NCI-H774 (cell line): ENCODE results near the gene CDK6.

Experiments
- DNase-seq: peaks from one replicate; lab custom pipeline; 2025; lab: John Stamatoyannopoulos, UW

The CDK6 gene

DNA sequence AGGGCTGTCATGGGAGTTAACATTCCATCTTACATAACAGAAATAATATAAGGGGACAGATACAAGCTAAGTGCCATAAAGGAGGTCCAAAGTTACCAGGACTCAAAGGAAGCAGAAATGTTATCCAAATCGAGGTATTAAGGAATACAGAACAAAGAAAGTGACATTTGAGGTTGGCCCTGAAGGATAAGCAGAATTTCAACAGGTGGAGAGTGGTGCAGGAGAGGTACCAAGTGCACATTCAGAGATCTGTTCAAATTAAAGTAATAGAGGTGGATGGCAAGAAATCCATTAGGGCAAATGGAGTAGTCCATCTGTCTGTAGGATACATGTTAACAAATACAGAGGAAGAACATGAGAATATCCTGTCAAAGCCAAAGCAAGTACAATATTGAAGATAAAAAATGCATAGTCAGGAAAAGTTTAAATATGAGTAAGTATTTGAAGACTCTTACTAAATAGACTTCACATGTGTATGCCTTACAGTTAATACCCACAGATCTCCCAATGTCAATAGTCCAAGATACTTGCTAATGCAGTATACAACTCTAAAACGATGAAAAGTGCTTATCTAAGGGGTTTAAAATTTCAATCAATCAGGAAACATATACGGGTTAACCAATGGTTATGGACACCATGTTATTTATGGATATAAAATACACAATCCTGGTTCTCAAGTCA lies 10.0 kb downstream of the CDK6 start:
- no peak for DNase-seq

DNA sequence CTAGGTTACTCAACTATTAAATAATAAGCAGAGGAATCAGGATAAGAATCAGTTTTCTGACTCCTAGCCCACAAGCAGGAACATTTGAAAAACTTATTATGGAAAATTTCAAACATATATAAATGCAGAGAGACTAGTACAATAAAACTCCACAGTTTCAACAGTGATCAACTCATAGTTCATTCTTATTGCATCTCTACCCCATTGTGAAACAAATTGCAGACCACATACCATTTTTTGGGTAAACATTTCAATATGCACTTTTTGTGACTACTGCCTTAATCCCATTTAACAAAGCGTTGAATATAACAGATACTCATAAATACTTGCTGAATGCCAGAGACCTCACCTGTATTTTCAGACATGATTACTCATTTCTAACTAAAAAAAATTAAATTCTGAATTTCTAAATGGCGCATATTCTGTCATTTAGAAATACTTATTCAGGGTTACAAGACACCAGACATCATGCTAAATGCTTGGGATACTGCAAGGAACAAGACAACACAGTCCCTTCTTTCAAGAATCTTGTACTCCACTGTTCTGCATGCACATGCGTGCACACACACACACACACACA lies 11.4 kb downstream of the CDK6 start:
- no peak for DNase-seq

DNA sequence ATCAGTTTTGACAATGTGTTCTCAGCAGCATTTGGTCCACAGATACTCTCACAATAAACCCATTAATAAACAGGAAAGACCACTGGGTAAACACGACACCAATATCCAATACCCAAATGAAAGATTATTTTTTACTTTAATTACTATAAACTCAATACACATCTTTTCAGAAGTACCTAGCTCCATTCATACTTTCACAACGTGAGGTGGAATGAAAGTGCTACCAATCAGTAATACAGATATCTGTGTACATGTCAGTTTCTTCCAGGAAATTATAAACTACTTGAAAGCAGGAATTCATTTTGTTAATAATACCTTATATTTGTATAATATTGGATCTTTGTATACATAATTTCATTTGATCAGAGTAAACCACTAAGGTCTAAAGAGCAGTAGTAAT lies 11.9 kb downstream of the CDK6 start:
- no peak for DNase-seq

DNA sequence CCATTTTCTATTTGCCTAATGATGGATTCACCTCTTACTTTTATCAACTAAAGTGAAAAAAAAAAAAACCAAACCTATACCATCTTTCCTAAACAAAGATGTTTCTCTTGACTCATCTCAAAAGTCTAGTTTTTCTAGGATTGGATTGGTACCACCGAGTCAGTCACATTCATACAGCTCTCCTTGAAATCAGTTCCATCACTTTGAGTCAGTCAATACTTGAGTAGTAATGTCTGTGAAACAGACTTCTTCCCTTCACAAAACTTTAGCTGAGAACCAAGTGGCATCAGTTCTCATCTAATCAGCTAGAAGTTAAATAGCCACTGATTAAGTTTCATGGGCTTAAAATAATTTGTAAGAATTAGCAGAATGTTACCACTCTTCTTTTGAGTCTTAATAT lies 13.3 kb downstream of the CDK6 start:
- no peak for DNase-seq

DNA sequence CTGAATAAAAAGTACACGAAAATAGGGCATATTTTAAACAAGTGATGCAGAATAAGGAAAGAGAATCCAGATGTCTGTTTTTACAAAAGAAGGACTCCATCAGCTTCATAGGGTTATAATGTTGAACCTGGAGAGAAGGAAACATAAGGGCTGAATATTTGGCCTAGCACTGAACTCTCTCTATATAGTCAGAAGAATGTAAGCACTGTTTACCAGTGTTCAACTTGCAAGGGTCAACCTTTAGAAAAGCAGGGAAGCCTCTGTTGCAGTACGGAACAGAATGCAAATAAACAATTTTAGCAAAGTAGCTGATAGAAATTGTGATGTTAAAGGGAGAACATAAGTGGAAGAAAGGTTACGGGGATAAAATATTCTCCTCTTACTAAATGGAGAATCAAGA lies 16.2 kb downstream of the CDK6 start:
- no peak for DNase-seq

DNA sequence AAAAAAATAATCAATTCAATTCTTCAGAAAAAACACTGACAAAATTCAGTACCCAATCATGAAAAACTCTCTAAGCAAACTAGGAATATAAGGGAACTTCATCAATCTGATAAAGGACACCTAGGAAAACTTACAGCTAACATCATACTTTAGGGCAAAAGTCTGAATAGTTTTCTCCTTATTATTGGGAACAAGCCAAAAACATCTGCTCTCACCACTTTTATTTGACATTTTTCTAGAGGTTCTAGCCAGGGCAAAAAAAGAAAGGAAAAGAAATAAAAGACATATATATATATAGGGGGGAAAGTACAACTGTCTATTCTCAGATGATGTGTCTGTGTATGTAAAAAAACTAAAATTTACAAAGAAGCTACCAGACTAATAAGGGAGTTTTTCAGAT lies 19.0 kb downstream of the CDK6 start:
- DNase-seq, result no peak

DNA sequence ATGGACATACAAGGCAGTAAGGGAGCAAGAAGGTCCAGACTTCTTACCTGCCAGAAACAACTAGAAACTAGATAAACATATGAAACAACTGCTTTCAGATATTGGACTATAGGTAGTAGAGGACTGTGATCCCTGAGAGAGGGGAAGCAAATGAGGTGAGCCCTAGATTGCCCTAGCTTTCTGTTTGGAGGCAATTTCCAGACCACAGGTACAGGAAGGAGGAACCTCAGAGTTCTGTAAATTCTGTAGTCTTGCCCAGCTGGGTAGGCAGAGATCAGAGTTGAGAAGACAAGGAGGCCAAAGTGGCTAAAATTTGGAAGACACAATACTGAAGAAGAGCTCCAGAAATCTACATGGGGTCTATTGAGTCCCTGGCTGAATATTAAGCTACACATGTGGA lies 21.0 kb downstream of the CDK6 start:
- DNase-seq, result no peak

DNA sequence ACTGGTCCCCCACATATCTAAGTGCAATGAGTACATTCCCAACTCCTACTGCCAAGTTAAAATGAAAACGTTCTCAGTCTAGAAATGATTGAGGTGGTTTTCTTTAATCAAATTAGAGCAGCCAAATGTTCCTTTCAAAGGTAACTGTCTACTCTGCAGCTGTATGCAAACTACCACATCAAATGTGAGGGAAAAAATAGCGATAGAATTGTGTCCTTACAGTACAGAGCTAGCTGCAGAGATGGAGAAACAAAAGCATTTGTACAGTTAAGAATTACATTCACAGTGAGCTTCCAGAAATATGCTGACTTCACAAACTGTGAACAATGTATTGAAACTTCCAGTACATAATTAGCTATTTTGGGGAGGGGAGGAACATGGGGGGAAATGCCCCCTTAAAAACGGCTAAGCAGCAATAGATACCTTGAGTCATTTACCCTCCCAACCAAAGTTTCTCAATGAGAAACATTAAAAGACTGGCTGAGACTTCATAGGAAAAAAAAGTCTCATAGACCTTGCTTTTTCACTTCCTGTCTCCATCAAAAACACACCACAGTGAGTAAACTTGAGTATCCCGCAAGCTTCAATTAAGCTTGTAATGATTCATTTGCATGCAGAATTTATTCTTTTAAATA lies 22.9 kb downstream of the CDK6 start:
- no peak for DNase-seq

DNA sequence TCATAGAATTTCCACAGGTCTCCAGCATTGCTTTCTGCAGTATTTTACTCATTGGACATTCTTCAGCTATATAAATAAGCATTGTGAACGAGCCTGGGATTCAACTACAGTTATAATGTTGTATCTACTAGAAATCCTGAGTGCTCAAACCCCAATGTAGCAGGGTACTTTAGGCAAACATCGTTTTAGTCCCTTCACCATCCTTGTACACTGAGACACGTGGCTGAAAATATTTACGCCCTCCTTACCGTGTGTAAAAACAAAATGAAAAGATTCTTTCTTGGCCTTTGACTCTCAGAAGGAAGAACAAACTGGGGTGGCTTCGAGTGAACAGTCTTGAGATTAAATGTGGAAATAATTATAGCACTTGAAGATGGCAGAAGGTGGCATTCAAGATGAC lies 25.2 kb downstream of the CDK6 start:
- no peak for DNase-seq

DNA sequence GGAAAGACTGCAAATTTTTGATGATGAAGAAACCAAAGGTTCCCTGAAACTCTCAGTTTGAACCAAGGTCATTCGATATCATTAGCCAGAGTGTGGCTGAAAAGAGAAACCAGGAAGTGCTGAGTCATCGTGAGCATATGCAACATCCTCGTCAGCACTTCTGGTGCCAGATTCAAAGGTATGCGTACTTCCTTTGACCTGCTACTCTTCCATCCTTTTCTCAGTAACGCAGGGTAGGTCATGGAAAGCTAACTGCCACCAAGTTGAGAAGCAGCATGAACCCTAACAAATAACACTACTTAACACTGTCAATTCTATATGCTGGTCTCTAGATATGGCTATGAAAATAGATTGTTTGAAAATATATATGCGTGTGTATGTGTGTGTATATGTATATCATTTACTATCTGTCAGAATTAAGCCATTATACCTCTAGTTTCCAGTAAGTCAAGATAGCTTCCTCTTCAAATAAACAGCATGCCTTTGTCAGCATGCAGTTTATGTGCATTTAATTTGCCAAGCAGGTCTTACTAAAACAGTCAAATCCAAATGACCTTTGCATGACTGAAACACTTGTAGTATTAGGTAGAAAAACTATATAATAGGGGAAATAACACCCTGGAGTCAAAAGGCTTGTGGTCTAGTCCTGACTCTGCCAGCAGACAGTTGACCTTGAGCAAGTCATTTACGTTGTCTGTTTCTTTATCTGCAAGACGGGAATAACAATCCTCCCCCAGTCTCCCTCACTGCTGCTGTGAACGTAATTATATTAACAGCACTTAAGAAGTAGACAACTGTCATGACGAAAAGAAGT lies 26.4 kb downstream of the CDK6 start:
- no peak for DNase-seq

DNA sequence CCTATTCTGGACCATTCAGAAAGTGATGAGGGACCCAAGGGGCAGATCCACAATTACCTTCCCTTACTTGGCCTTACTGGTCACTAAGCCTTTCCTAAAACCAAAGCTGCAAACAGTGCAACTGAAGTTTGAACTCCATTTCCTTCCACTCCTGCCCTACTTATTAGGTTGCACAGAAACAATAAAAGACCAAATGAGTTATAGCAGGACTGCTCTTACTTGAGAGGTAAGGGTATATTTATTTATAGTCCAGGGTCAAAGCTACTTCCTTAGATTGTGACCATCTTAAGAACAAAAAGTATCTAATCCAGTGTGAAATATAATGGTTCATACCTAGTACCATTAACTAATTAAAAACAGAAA lies 27.0 kb downstream of the CDK6 start:
- no peak for DNase-seq

DNA sequence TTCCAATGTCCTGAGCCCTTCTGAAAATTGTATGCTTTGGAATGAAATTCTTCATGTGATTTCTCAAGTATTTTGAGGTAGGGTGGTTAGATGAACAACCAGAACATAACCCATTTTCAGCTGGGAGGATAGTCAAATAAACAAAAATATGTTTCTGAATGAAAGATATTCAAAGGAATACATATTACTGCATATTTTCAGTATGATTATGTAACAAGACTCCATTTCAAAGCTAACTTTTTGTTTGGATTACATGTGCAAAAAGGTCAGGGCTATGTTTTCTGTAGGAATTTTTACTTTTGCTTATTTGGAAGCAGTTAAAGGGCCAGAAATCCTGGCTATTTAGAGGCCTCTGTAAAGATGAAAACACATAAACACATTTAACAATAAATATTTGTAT lies 27.7 kb downstream of the CDK6 start:
- no peak for DNase-seq

DNA sequence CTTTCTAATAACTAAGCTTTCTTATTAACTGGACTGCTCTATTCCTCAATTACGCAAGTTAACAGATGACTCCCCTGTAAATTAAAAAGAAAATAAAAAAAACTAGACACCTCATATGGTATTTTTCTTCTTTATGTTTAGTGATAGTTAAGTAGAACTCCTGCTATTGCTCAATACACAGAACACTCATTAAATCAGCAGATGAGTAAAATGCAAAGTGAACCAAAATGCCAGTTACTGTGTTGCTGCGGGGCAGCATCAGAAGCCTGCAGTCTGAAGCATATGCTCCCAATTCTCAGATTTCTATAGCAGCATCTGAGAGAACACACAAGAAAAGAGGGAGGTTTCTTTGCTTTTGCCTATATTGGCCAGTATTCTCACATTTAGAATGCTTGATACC lies 28.4 kb downstream of the CDK6 start:
- no peak for DNase-seq

DNA sequence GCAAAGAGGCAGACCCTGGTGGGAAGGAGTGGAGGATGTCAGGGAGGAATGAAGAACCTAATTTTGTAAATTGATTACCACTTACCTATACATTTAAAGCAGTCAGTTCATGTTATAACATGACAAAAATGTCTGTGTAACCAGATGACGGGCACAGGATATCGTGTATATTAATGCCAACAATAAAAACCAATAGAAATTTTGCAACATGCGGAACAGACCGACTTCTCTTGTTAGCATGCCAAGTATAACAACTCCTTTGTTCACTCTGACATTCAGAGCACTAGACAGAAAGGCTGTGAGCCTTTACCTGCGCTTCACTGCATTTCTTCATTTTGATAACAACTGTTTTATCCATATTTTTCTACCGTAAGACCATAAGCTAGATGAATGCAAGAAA lies 29.9 kb downstream of the CDK6 start:
- no peak for DNase-seq

DNA sequence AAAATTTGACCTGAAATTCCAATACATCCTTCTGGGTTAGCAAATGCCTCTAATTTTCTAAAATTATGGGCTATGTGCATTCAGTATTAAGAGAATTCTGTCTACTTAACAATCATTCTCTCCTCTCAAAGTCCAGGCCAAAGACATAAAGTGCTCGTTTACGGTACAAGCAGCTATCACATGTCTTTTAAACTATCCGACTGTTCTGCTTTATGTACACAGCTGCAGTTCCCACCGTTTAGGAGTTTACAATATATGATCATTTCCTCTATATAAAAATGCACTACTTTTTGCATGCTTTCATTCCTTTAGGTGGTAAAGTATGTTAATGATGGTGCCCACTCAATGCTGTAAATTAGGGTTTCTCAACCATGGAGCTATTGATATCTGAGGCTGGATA lies 34.0 kb downstream of the CDK6 start:
- no peak for DNase-seq

DNA sequence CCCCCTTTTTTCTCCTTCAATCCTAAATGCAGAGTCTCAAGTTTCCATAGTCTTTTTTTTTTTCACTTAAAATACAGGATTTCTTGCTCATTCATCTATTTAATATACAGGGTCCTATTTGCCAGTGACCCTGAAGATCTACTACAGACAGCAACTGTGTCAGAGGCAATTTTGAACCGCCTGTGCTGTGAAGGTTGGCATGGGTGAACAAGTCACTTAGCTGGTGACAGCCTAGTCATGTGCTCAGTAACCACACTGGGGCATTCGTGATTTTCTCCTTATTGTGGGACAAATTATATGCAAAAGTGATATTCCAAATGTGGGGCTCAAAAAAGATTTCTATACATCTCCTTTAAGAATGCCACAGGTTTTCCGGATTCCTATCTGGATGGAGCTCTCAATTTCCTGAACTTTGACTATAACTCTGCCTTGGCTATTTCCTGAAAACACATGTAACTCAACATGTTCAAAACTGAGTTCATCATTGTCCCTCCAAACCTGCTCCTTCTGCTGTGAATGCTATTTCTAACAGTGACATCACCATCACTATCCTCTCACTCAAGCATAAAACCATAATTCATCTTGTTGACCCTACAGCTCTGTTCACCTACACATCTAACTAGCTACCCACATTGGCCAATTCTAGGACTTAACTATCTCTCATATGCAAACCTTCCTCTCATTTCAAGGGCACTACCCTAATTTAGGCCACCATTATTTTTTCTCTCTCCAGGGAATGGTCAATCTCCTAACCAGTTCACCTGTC lies 36.7 kb downstream of the CDK6 start:
- DNase-seq, result no peak

DNA sequence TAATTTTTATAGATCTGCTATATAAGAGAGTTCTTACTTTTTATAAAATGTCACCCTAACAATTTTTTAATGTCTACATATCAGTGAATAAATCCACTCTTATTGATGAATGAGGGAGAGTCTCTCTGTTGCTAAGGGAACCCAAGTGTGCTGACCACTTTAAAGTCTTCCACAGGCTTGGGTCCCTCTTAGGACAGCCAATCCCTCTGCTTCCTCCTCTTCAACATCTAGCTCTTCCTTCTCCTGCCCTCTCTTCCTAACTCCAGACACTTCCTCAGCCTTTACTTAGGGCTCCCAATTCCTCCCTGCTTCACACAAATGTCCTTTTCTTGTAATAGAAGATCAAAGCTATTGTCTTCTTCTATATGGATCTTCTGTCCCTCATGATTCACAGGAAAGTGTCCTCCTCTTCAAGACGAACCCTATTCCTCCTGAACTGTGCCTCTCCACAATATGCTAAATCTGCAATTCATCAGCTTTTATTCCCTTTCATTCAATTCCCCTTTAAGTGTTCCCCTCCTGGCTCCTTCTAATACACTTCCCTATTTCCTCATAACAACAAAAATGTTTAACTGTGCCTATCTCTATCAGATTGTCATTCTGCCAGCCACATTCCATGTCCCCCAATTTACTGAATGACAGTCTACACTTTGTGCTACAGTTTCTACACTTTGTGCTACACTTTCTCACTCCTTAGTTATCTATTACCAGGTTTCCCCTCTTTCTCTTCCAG lies 37.7 kb downstream of the CDK6 start:
- no peak for DNase-seq

DNA sequence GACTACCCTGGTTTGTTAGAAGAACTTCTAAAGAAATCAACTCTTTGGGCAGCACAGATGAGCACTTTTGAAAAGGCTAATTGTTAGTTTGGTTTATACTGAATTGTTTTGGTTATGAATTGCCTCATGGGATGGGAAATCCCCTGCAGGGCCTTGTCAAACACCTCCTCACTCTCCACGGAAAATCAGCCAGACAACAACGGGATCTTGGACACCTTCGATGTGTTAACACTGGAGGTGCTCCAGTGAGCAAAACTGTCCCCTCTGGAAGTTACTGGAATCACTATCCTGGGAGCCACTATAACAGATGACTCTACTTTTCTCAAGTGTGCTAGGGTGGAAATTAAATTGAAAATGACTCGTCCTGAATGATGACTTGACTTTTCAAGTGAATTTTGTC lies 38.7 kb downstream of the CDK6 start:
- DNase-seq, result no peak

DNA sequence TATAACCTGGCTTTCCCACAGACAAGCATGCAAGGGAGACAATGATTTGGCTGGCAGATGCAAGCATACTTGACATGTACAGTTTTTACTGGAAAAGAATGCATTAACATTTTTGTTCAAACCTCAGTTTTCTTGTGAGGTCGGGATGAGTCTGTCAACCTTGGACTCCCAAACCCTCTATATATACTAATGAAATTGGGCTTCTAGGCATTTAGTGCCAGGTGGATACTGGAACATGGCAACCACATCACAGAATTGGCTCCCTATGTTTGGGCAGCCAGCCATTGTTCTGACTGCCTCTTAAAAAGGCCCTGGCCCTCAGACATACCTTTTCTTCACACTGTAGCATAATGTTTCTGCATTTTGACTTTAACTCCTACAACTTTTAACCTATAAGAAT lies 39.1 kb downstream of the CDK6 start:
- no peak for DNase-seq

DNA sequence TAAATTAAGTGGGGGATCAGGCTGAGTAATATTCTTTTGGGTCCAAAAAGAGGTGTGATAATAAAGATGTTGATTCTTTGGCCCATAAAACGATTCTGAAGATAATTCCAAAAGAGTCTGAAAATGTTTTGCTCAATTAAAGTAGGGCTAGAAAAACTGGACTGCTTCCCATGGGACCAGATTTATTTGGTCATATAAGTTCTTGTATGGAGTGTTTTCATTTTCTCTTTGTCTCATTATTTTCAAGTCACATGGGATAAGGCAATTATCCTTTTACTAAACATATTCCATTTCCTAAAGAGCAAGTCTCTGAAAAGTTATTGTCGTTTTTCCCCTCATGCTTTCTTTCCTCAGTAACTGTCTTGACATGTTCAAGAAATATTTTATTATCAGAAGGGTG lies 41.5 kb downstream of the CDK6 start:
- DNase-seq, result no peak

DNA sequence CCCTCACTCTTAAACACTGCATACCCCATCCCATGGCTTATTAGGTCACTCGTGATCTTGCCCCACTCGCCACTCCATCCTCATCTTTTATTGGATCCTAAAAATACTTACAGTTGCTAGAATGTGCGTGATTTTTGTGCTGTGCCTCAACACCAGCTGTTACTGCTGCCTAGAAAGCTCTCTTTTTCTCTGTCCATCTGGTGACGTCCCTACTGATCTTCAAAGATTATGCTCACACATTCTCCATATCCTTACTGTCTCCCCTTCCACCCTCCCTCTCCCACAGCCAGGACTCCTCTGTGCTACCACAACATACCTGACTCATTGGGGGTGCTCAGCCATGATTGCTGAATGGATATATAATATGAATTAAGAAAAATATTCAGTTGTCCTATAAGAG lies 42.0 kb downstream of the CDK6 start:
- no peak for DNase-seq
